Heart left ventricle (tissue), 16 donors: ENCODE measurements around the gene KSR2. TPM values are rescaled to one million over a fixed set of nuclear protein-coding genes. Genes with fewer than 3 reads are reported as not detected.
"Not testable (repeated sequence)": the region's sequence is repeated elsewhere in the genome, so short reads cannot be mapped to it uniquely, and the experiment has no call there.

Source experiments
- ATAC-seq, 4 donors: fragments of 200-7000 bp; cut with Tn5 transposase; one replicate each; pipeline ENCODE4 v1.9.1; 2020 to 2022; ENCODE audit warnings: moderate library complexity in 4 of 4, mild to moderate bottlenecking in 3 of 4, moderate number of reproducible peaks in 1 of 4
- DNase-seq, 5 donors: peaks; one replicate each; pipeline ENCODE4 v3.0.0-alpha.2; 2020
- H3K27ac ChIP-seq, 12 donors: fragments of 200-600 bp; sonication (generic) in 4 of 12; one replicate each; pipeline versions ENCODE4 v1.5.0 to v1.8.0; 2016 to 2022; ENCODE audit warnings: mild to moderate bottlenecking in 2 of 12
- H3K27me3 ChIP-seq, 9 donors: fragments of 200-600 bp; sonication (generic) in 2 of 9; one replicate each; pipeline versions ENCODE4 v1.5.1 to v1.8.0; 2016 to 2022; ENCODE audit warnings: mild to moderate bottlenecking in 3 of 9
- H3K36me3 ChIP-seq, 9 donors: fragments of 200-600 bp; sonication (generic) in 2 of 9; one replicate each; pipeline versions ENCODE4 v1.5.0 to v1.8.0; 2018 to 2022; ENCODE audit warnings: mild to moderate bottlenecking in 2 of 9
- H3K4me1 ChIP-seq, 12 donors: fragments of 200-600 bp; sonication (generic) in 4 of 12; one replicate each; pipeline versions ENCODE4 v1.5.0 to v1.8.0; 2016 to 2022; ENCODE audit warnings: mild to moderate bottlenecking in 3 of 12
- H3K4me3 ChIP-seq, 12 donors: fragments of 200-600 bp; sonication (generic) in 4 of 12; one replicate each; pipeline versions ENCODE4 v1.5.0 to v1.8.0; 2017 to 2022; ENCODE audit warnings: mild to moderate bottlenecking in 9 of 12, moderate library complexity in 4 of 12
- H3K9me3 ChIP-seq, 12 donors: fragments of 200-600 bp; sonication (generic) in 4 of 12; one replicate each; pipeline versions ENCODE4 v1.5.0 to v1.8.0; 2016 to 2022; ENCODE audit warnings: mild to moderate bottlenecking in 1 of 12
- CTCF ChIP-seq, 12 donors: fragments of 200-600 bp; sonication (generic) in 4 of 12; IDR thresholded peaks; one replicate each; pipeline versions ENCODE4 v1.5.0 to v1.8.0; 2018 to 2022; ENCODE audit warnings: antibody characterized with exemption in 12 of 12, mild to moderate bottlenecking in 5 of 12
- POLR2A ChIP-seq, 2 donors: fragments of 450-650 bp; IDR thresholded peaks; one replicate each; pipeline ENCODE4 v1.6.1; 2017; ENCODE audit warnings: antibody characterized with exemption in 2 of 2, mild to moderate bottlenecking in 2 of 2, moderate library complexity in 2 of 2
- WGBS, 4 donors: extraction: QIAGEN DNeasy Blood & Tissue Kit in 2 of 4; methylation state at CpG; one replicate each; pipeline versions ENCODE4 v1.1.5 to v1.1.7; 2013 to 2018; 5-methylcytosine and 5-hydroxymethylcytosine counted together
- intact Hi-C, 10 donors: fragments of 100-400 bp; cut with DNase I; formaldehyde crosslinking; loops; one replicate each; pipeline versions ENCODE4 v1.11.1 to v1.14.2; 2022
- polyA plus RNA-seq, 2 donors: library from polyadenylated mRNA; stranded (reverse); fragments of 200-250 nt; gene quantifications; one replicate each; pipeline ENCODE4 v1.2.3, GENCODE V29; 2013
- total RNA-seq, 9 donors: library from RNA; depleted of rRNA in 2 of 9; stranded (reverse); fragments of >200 nt in 2 of 9; fragmentation: NEBNext Ultra II Directional in 3 of 9; extraction: Animal tissue kit (Norgen Biotek cat#: 25700) in 3 of 9; gene quantifications; one replicate each; pipeline versions ENCODE4 v1.1.0 to v1.2.4, GENCODE V29; 2016 to 2023
- donor health status: ischemic (EF 13 %, LVEDD 7.1; RV severe dilation, severe dysfunction).
- donor health status: healthy with polysubstance abuse.
- donor health status: DM: no; HTN: yes; CAD: no.
- donor health status: DM: no; HTN: no; CAD: no.
- donor health status: ischemic (EF 25% LVEDD 6.9; RV normal size, moderate dysfunction).
- donor health status: ischemic (EF 25% LVEDD 5.7; RV mildly dilated, moderate dysfunction).
- donor health status: healthy.
- donor health status: DM: yes; HTN: yes; CAD: no.
- donor health status: ischemic (EF 35%, LVEDD 5.7; RV mildly dilated, moderate dysfunction).
- donor health status: nonischemic (EF 11% LVEDD 7.7; RV severe dilation, severe dysfunction).
- donor health status: DM: yes; HTN: yes; CAD: no.
- donor health status: PGD.
- donor health status: ischemic (EF 29% LVEDD 5.4; RV normal size, mild dysfunction).
- donor health status: nonischemic (EF 23%, LVEDD 6.1; RV moderate dilation, normal function).

Gene KSR2
- total and polyA plus RNA-seq, 11 donors: under 0.01 to 0.02 (median 0.02) TPM; not detected in 8

GRCh38 chr12:117860111-117860510, 108.7 kb downstream of the KSR2 start:
- H3K27me3 ChIP-seq: peaks cover 0 to 24% (median 3%) of the 10 kb centered on the region in 9 donors
- WGBS, 4 donors: 76 to 86% (median 83%) methylated on average over 14 to 15 of the region's 15 CpGs
- intact Hi-C loops: no loop called here

DNA sequence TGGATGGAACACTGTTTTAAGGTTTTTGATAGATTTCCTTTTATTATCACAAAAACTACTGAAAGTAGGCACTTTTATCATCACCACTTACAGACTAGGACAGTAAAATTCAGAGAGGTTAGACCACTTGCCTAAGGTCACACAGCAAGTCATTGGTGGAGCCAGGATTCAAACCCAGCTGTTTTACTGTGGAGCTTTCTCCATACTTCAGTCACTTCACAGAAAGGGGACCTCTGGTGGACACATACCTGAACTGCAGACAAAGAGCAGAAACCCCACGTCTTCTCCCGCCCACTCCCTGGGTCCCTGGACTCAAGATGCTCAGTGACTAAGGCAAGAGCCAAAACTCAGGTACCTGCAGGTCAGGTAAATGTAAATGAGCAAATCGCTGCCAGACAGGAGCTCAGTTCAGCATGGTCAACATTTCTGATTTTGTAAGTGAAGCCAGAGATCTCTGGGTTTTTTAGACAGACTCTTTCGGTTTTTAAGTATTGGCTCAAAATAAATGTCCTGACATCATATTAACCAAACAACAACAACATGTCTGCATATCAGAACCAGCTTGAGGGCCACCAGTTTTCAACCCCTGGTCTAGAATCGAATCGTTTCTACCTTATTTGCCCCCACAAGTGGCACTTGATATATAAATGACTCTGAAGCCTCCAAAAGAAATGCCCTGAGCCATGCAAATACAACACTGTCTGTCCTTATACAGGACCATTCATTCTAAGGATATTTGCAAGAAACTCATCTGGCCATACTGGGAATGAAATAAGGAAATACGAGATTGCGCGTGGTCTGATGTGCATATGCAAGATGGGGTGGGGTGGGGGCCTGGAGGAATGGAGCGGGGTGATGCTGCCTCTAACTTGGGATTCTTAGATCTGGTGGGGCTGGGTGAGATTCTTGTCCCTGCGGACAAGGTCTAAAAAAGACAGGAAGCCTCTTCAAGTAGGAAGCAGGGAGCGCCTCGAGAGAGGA, 110.9 kb downstream of the KSR2 start:
- no peak for ATAC-seq
- H3K4me3 ChIP-seq: no peak overlapping the region
- no peak overlapping the region for H3K27ac ChIP-seq
- no peaks in the 10 kb centered on the region for H3K4me1 ChIP-seq
- no peak for DNase-seq
- TF ChIP-seq CTCF (IDR thresholded peaks at IDR 0.05) (peak in 11 of 12 donors; percentile 24 to 64 (median 53)), POLR2A (IDR thresholded peaks at IDR 0.05) (no peak)
- intact Hi-C loops: loop anchor here in 1 of 10 donors (5.0 kb wide), 1 partner anchor 646 kb away; no protein-coding TSS in a partner anchor
- 65 to 66% (median 66%) methylated on average over 13 of the region's 13 CpGs for WGBS, 4 donors
- H3K9me3 ChIP-seq: peaks cover 0 to 8% (median 0%) of the 10 kb centered on the region in 12 donors
- peaks cover 0 to 26% (median 0%) of the 10 kb centered on the region in 9 donors for H3K27me3 ChIP-seq
- no peaks in the 10 kb centered on the region for H3K36me3 ChIP-seq

More at GRCh38 chr12:117860111-117860510, 108.7 kb downstream of the KSR2 start:
- Histone ChIP-seq H3K4me1 (no peaks in the 10 kb centered on the region), H3K9me3 (no peaks in the 10 kb centered on the region), H3K36me3 (no peaks in the 10 kb centered on the region), H3K27ac (no peak overlapping the region), H3K4me3 (no peak overlapping the region)
- DNase-seq (no peak), ATAC-seq (no peak)
- TF ChIP-seq CTCF (IDR thresholded peaks at IDR 0.05): no peak
- TF ChIP-seq POLR2A (IDR thresholded peaks at IDR 0.05): no peak

DNA sequence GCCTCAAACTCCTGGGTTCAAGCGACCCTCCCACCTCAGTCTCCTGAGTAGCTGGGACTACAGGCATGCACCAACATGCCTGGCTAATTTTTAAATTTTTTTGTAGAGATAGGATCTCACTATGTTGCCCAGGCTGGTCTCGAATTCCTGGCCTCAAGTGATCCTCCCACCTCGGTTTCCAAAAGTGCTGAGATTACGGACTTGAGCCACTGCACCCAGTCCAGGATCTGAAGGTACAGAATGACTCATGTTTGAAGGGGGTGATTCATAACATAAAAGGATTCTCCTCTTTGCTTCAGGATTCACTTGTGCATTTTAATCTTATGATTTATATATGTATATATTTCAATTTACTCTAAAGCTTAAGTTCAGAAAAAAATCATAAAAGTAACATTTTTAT, 111.7 kb downstream of the KSR2 start:
- intact Hi-C loops: loop anchor here in 1 of 10 donors (5.0 kb wide), 1 partner anchor 645 kb away; no protein-coding TSS in a partner anchor
- not testable (repeated sequence) for H3K4me1 ChIP-seq, DNase-seq, H3K4me3 ChIP-seq, H3K9me3 ChIP-seq, H3K36me3 ChIP-seq, H3K27ac ChIP-seq, ATAC-seq
- peaks cover 0 to 26% (median 0%) of the 10 kb centered on the region in 9 donors for H3K27me3 ChIP-seq
- WGBS, 4 donors: 50 to 60% (median 56%) methylated on average over 4 of the region's 4 CpGs

GRCh38 chr12:117855165-117855564, 113.6 kb downstream of the KSR2 start:
- Histone ChIP-seq H3K4me3 (no peak overlapping the region), H3K9me3 (peaks cover 0 to 8% (median 0%) of the 10 kb centered on the region in 12 donors), H3K36me3 (no peaks in the 10 kb centered on the region), H3K4me1 (no peaks in the 10 kb centered on the region), H3K27me3 (peaks cover 0 to 26% (median 0%) of the 10 kb centered on the region in 9 donors), H3K27ac (no peak overlapping the region)
- intact Hi-C loops: loop anchor here in 1 of 10 donors (5.0 kb wide), 1 partner anchor 643 kb away; no protein-coding TSS in a partner anchor
- 82 to 91% (median 88%) methylated on average over 11 to 19 of the region's 19 CpGs for WGBS, 4 donors
- no peak for TF ChIP-seq CTCF (IDR thresholded peaks at IDR 0.05)
- TF ChIP-seq POLR2A (IDR thresholded peaks at IDR 0.05): no peak
- ATAC-seq (no peak), DNase-seq (no peak)
